A673 (cell line): ENCODE measurements around the gene STPG3. TPM values are rescaled to one million over a fixed set of nuclear protein-coding genes. Genes with fewer than 3 reads are reported as not detected.

Experiments used
- BruUV-seq: library from RNA; stranded (reverse); fragments of 400-500 nt; replicated peaks from 2 replicates; lab custom pipeline; 2021; lab: Mats Ljungman, UMichigan
- CTCF ChIA-PET: fragments of 300-600 bp; sonication (Branson Sonifier 250); formaldehyde crosslinking; loops from one replicate; lab custom pipeline; 2022; ENCODE audit warnings: antibody characterized with exemption; lab: Charles Lee
- POLR2A ChIA-PET: fragments of 300-600 bp; sonication (Branson Sonifier 250); formaldehyde crosslinking; loops from one replicate; lab custom pipeline; 2022; ENCODE audit warnings: antibody characterized with exemption; ENCODE audit not compliant: low non-redundant PET; lab: Charles Lee
- DNase-seq: peaks from one replicate; pipeline ENCODE4 v3.0.0-alpha.2; 2015; ENCODE audit warnings: low spot score
- H3K27ac ChIP-seq: fragments of 200-600 bp; sonication (generic); 2 replicates; pipeline ENCODE4 v1.5.1; 2016; ENCODE audit warnings: mixed run types, low read depth, mild to moderate bottlenecking, mixed read lengths, antibody characterized with exemption, low read length; ENCODE audit not compliant: poor library complexity, severe bottlenecking
- H3K27me3 ChIP-seq: fragments of 200-600 bp; sonication (generic); replicated peaks from 2 replicates; pipeline ENCODE4 v1.6.1; 2017; ENCODE audit warnings: mixed run types, low read depth, mild to moderate bottlenecking, mixed read lengths, antibody characterized with exemption, low read length; ENCODE audit not compliant: insufficient read depth, poor library complexity
- H3K36me3 ChIP-seq: fragments of 200-600 bp; sonication (generic); 2 replicates; pipeline ENCODE4 v1.6.1; 2016; ENCODE audit warnings: mixed run types, mild to moderate bottlenecking, mixed read lengths, antibody characterized with exemption, low read length; ENCODE audit not compliant: insufficient read depth, poor library complexity, severe bottlenecking
- H3K4me1 ChIP-seq: fragments of 200-600 bp; sonication (generic); 2 replicates; pipeline ENCODE4 v1.6.1; 2017; ENCODE audit warnings: mixed run types, mild to moderate bottlenecking, mixed read lengths, antibody characterized with exemption, low read length; ENCODE audit not compliant: insufficient read depth, poor library complexity, severe bottlenecking
- H3K4me3 ChIP-seq: fragments of 200-600 bp; sonication (generic); 2 replicates; pipeline ENCODE4 v1.5.1; 2016; ENCODE audit warnings: low read depth, mixed run types, mild to moderate bottlenecking, mixed read lengths, low read length; ENCODE audit not compliant: poor library complexity, severe bottlenecking
- H3K9me3 ChIP-seq: fragments of 200-600 bp; sonication (generic); 2 replicates; pipeline ENCODE4 v1.6.1; 2016; ENCODE audit warnings: mixed run types, low read depth, mild to moderate bottlenecking, mixed read lengths, antibody characterized with exemption, low read length; ENCODE audit not compliant: poor library complexity, severe bottlenecking
- EZH2 ChIP-seq: fragments of 200-600 bp; sonication (generic); IDR thresholded peaks from 2 replicates; pipeline ENCODE4 v1.6.1; 2017; ENCODE audit warnings: borderline replicate concordance, low read depth, mild to moderate bottlenecking, mixed read lengths, antibody characterized with exemption, low read length; ENCODE audit not compliant: poor library complexity, severe bottlenecking
- intact Hi-C: fragments of 100-400 bp; cut with micrococcal nuclease; formaldehyde crosslinking; loops from one replicate; pipeline ENCODE4 v1.10.0; 2022; ENCODE audit not compliant: unreplicated experiment
- total RNA-seq: library from RNA; stranded (reverse); gene quantifications from 2 replicates; pipeline ENCODE4 v1.2.3, GENCODE V29; 2021
- TF ChIP-seq, protein P1 (sequence below): fragments of 300-800, 200-600 bp; sonication (generic); conservative IDR thresholded peaks from 2 replicates; pipeline ENCODE4 v1.5.1; 2017; ENCODE audit warnings: low read depth, mild to moderate bottlenecking, antibody characterized with exemption, low read length, moderate library complexity, mixed read lengths

Gene STPG3
- total RNA-seq, 1 experiment from 2014 or later = not detected

DNA sequence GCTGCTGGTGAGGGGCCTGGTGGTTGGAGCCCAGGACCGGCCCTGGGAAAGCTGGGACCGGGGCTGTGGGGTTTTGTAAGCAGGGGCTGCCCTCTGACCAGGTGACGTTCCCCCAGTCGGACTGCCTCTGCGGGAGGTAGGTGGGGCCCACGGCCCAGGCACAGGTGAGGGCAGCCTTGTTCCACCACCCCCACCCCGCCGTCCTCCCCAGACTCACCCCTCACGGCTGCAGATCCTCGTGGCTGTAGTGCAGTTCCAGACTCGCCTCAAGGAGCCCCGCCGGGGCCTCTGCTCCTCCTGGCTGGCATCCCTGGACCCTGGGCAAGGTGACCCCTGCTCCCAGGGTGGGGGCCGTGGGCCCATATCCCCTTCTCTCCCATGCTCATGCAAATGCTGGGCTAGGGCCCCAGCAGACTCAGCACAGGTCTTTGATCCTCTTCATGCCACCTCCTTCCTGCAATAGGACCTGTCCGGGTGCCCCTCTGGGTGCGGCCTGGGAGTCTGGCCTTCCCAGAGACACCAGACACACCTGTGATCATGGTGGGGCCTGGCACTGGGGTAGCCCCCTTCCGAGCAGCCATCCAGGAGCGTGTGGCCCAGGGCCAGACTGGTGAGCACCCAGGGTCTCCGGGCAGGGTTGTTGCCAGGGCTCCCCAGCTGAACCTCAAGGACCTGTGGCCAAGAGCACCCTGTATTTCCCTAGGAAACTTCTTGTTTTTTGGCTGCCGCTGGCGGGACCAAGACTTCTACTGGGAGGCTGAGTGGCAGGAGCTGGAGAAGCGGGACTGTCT is 35.7 kb upstream of the STPG3 start:
- Histone ChIP-seq H3K27ac (no peak overlapping the region), H3K9me3 (no peaks in the 10 kb centered on the region), H3K4me1 (no peaks in the 10 kb centered on the region), H3K36me3 (peaks cover 5% of the 10 kb centered on the region), H3K4me3 (no peak overlapping the region), H3K27me3 (no peaks in the 10 kb centered on the region)
- ChIA-PET POLR2A (no interaction called here), CTCF (no interaction called here)
- no TSS peak for BruUV-seq
- DNase-seq = no peak
- intact Hi-C loops = no loop called here
- TF ChIP-seq EZH2 = no peak
- TF ChIP-seq, protein P1, sequence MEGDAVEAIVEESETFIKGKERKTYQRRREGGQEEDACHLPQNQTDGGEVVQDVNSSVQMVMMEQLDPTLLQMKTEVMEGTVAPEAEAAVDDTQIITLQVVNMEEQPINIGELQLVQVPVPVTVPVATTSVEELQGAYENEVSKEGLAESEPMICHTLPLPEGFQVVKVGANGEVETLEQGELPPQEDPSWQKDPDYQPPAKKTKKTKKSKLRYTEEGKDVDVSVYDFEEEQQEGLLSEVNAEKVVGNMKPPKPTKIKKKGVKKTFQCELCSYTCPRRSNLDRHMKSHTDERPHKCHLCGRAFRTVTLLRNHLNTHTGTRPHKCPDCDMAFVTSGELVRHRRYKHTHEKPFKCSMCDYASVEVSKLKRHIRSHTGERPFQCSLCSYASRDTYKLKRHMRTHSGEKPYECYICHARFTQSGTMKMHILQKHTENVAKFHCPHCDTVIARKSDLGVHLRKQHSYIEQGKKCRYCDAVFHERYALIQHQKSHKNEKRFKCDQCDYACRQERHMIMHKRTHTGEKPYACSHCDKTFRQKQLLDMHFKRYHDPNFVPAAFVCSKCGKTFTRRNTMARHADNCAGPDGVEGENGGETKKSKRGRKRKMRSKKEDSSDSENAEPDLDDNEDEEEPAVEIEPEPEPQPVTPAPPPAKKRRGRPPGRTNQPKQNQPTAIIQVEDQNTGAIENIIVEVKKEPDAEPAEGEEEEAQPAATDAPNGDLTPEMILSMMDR = no peak

DNA sequence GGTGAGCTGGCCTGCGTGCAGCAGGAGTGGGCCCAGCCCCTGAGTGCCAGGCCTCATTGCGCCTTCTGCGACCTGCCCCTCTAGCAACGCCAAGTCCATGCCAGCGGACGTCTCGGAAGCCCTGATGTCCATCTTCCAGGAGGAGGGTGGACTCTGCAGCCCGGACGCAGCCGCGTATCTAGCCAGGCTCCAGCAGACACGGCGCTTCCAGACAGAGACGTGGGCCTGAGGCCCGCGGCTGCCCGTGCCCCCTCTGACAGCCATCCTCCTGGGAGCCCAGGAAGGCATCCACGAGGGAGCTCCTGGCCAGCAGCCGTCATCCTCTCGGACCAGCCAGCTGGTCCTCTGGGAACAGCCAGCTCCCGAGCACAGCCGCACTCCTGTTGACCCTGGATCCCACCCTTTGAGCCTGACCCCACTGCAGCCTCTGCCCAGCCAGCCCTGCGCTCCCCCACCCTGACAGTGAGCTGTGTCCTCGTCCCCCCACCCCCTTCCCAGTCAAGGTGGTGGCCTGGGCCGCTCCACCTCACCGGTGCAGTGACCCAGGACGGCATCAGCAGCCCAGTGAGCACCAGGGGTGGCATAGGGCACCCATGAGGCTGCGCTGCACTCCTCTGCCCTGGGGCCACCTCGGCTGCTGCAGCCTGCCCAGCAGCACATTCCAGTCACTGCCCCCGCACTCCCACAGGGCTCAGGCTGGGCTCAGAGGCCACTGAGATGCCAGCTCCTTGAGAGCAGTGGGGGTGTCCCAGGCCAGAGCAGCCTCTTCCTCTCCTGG is 34.7 kb upstream of the STPG3 start:
- peak overlapping the region; percentile 30 for H3K4me3 ChIP-seq
- TF ChIP-seq EZH2 = no peak
- POLR2A ChIA-PET = no interaction called here
- H3K4me1 ChIP-seq = no peaks in the 10 kb centered on the region
- peaks cover 5% of the 10 kb centered on the region for H3K36me3 ChIP-seq
- CTCF ChIA-PET = interaction anchor here (0.5 to 0.6 kb wide), 2 partner anchors 54 to 448 kb away, joined by 3 to 8 read pairs; no protein-coding TSS in a partner anchor
- H3K9me3 ChIP-seq = no peaks in the 10 kb centered on the region
- no peak overlapping the region for H3K27ac ChIP-seq
- no TSS peak for BruUV-seq
- no peak for DNase-seq
- no peaks in the 10 kb centered on the region for H3K27me3 ChIP-seq
- intact Hi-C loops = no loop called here

DNA sequence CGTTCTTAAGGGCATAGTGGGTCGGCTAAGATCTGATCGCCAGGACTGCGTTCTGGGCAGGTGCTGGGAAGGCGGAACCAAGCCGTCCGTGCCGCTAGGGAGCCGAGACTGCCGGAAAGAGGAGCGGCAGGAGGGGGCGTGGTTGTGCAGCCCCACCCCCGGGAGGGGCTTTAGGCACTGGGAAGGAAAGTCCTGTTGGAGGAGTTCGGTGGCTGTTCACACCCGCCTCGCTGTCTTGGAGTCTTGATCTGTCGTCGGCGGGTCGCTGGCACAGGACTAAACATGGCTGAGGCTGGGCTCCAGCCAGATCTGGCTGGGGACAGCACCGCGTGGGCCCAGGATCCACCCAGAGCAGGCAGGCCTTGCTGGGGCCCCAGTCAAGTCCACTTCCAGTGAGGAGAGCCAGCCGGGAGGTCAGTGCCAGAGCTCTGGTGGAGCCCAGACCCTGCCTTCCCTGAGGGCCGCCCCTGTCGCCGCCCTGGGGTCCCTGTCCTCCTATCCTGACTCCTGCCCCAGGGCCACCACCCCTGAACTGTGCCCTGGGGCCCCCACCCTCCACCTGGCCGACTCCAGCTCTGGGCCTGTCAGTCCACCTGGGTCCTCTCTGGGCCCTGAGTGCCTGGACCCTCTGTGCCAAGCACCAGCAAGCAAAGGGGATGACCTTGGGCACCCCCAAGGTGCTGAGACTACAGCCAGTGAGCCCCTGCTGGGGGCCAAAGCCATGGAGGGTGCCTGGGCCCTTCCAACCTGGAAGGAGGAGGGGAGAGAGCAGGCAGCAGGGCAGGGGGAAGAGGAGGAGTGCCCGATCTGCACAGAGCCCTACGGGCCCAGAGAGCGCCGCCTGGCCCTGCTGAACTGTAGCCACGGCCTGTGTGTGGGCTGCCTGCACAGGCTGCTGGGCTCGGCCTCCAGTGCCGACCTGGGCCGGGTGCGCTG is 33.5 kb upstream of the STPG3 start:
- BruUV-seq = no TSS peak
- peak overlapping the region; percentile 13 for H3K27ac ChIP-seq
- H3K4me1 ChIP-seq = peaks cover 3% of the 10 kb centered on the region
- peak overlapping the region; percentile 30 for H3K4me3 ChIP-seq
- no peaks in the 10 kb centered on the region for H3K27me3 ChIP-seq
- ChIA-PET CTCF (interaction anchor here (0.6 kb wide), 1 partner anchor 55 kb away, joined by 8 read pairs; no protein-coding TSS in a partner anchor), POLR2A (no interaction called here)
- peaks cover 5% of the 10 kb centered on the region for H3K36me3 ChIP-seq
- DNase-seq = peak; percentile 88
- H3K9me3 ChIP-seq = no peaks in the 10 kb centered on the region
- intact Hi-C loops = no loop called here
- no peak for TF ChIP-seq EZH2
- TF ChIP-seq, protein P1 = no peak
